HEK293T (cell line): ENCODE results near the gene NDE1.

Experiments used
- FOXA1 ChIP-seq: fragments of 450-650 bp; IDR thresholded peaks from 2 replicates; pipeline ENCODE4 v1.6.1; 2016; ENCODE audit warnings: mild to moderate bottlenecking
- FOXM1 ChIP-seq: fragments of 450-650 bp; IDR thresholded peaks from 2 replicates; pipeline ENCODE4 v1.6.1; 2017; ENCODE audit warnings: mild to moderate bottlenecking, borderline replicate concordance
- NFRKB ChIP-seq: fragments of 450-650 bp; IDR thresholded peaks from 2 replicates; pipeline ENCODE4 v1.6.1; 2016; ENCODE audit warnings: mild to moderate bottlenecking, moderate library complexity

DNA sequence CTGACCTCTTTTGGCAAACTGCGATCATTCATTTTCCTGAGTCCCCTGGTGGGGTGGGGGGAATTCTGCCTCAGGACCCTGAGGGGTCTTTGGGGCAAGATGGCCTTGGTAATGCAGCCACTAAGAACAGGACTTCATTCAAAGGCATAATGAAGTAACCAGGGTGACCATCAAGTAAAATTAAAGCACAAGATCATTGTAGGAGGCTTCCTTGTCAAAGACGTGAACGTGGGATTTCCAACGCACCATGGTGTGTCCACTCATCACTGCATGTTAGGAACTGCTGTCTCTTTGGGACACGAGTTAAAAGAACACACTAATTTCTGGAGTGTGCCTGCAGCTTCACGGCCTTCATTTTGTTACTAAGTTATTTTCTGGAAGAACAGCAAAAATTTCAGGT lies 51.3 kb downstream of the NDE1 start:
- TF ChIP-seq FOXM1: no peak
- no peak for TF ChIP-seq FOXA1
- no peak for TF ChIP-seq NFRKB
